Uterus (tissue), 2 donors: ENCODE results near the gene AUTS2.
"Not testable (repeated sequence)": the region's sequence is repeated elsewhere in the genome, so short reads cannot be mapped to it uniquely, and the experiment has no call there.

Experiments
- CTCF ChIP-seq, 4 experiments: fragments of 200-600 bp in 2 of 4; fragments of 450-650 bp in 2 of 4; sonication (generic) in 2 of 4; IDR thresholded peaks; one replicate each; pipeline ENCODE4 v1.5.1; 2016 to 2019; ENCODE audit warnings: antibody characterized with exemption in 4 of 4, mild to moderate bottlenecking in 2 of 4, moderate library complexity in 1 of 4
- POLR2A ChIP-seq, 2 donors: fragments of 450-650 bp; IDR thresholded peaks; one replicate each; pipeline ENCODE4 v1.6.1; 2016; ENCODE audit warnings: antibody characterized with exemption in 2 of 2, mild to moderate bottlenecking in 1 of 2, moderate library complexity in 1 of 2

DNA sequence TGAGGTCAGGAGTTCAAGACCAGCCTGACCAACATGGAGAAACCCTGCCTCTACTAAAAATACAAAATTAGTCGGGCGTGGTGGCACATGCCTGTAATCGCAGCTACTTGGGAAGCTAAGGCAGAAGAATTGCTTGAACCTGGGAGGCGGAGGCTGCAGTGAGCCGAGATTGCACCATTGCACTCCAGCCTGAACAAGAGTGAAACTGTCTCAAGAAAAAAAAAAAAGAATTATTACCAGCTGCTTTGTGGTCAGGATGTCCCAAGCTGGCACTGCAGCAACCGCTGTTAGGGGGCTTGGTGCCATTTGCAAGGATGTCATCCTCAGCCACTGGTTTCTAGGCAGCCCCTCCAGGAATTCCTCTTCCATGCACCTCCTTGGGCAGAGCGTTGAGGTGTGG, 996.6 kb downstream of the AUTS2 start:
- TF ChIP-seq CTCF, POLR2A (IDR thresholded peaks at IDR 0.05): not testable (repeated sequence)
